HG03469 (cell line): ENCODE results near the gene DNMT3L.
A peak's percentile ranks its signal among the peaks of the same experiment; 100 is the strongest.
"Not testable (repeated sequence)": the region's sequence is repeated elsewhere in the genome, so short reads cannot be mapped to it uniquely, and the experiment has no call there.

Experiments used
- ATAC-seq: cut with Tn5 transposase; IDR thresholded peaks from one replicate; pipeline ENCODE4 v1.9.1; 2021; ENCODE audit warnings: mild to moderate bottlenecking, moderate library complexity, moderate number of reproducible peaks; ENCODE audit not compliant: unreplicated experiment

DNMT3L gene

GRCh38 chr21:44249204-44250037 is 12.3 kb downstream of the DNMT3L start:
- ATAC-seq, result not testable (repeated sequence)

GRCh38 chr21:44247904-44248303 is 13.8 kb downstream of the DNMT3L start:
- not testable (repeated sequence) for ATAC-seq

- peak; percentile 35 for ATAC-seq
These were observed 17.7 kb downstream of the DNMT3L start for GRCh38 chr21:44243980-44244379.

GRCh38 chr21:44241281-44241680 is 20.4 kb downstream of the DNMT3L start:
- ATAC-seq, result not testable (repeated sequence)

- ATAC-seq, result not testable (repeated sequence)
These were observed 20.9 kb downstream of the DNMT3L start, which contains the start of gene ICOSLG for GRCh38 chr21:44240842-44241241. Gene ICOSLG, minus strand, starts transcription at chr21:44240943. Its CDS starts 126 bp downstream, at chr21:44240817.

GRCh38 chr21:44240353-44240752 is 21.3 kb downstream of the DNMT3L start:
- not testable (repeated sequence) for ATAC-seq

- ATAC-seq, result not testable (repeated sequence)
These were observed 32.1 kb downstream of the DNMT3L start for GRCh38 chr21:44229561-44229960.

- not testable (repeated sequence) for ATAC-seq
These were observed 33.6 kb downstream of the DNMT3L start for GRCh38 chr21:44228109-44228508.

- ATAC-seq, result not testable (repeated sequence)
These were observed 34.1 kb downstream of the DNMT3L start for GRCh38 chr21:44227614-44228013.

- not testable (repeated sequence) for ATAC-seq
These were observed 36.1 kb downstream of the DNMT3L start for GRCh38 chr21:44225605-44226004.

- ATAC-seq, result not testable (repeated sequence)
These were observed 38.4 kb downstream of the DNMT3L start for GRCh38 chr21:44223334-44223733.

- ATAC-seq, result not testable (repeated sequence)
These were observed 41.0 kb downstream of the DNMT3L start for GRCh38 chr21:44220674-44221073.

GRCh38 chr21:44218461-44218860 is 43.2 kb downstream of the DNMT3L start:
- not testable (repeated sequence) for ATAC-seq

- not testable (repeated sequence) for ATAC-seq
These were observed 49.7 kb downstream of the DNMT3L start for GRCh38 chr21:44211978-44212377.

- not testable (repeated sequence) for ATAC-seq
These were observed 50.1 kb downstream of the DNMT3L start for GRCh38 chr21:44211574-44211973.

GRCh38 chr21:44207860-44208646 is 53.6 kb downstream of the DNMT3L start:
- not testable (repeated sequence) for ATAC-seq

GRCh38 chr21:44206698-44207676 is 54.7 kb downstream of the DNMT3L start:
- peak; percentile 44 for ATAC-seq

- not testable (repeated sequence) for ATAC-seq
These were observed 55.5 kb downstream of the DNMT3L start for GRCh38 chr21:44206187-44206586.

GRCh38 chr21:44202590-44203299 is 59.0 kb downstream of the DNMT3L start:
- not testable (repeated sequence) for ATAC-seq

- ATAC-seq, result not testable (repeated sequence)
These were observed 61.7 kb downstream of the DNMT3L start for GRCh38 chr21:44199997-44200396.
